GM19438 (cell line): ENCODE data around the gene P2RY8.
A peak's percentile ranks its signal among the peaks of the same experiment; 100 is the strongest.
"Not testable (repeated sequence)": the region's sequence is repeated elsewhere in the genome, so short reads cannot be mapped to it uniquely, and the experiment has no call there.

Experiments
- ATAC-seq: cut with Tn5 transposase; IDR thresholded peaks from one replicate; pipeline ENCODE4 v1.9.1; 2021; ENCODE audit warnings: low read depth; ENCODE audit not compliant: unreplicated experiment

The P2RY8 gene

DNA sequence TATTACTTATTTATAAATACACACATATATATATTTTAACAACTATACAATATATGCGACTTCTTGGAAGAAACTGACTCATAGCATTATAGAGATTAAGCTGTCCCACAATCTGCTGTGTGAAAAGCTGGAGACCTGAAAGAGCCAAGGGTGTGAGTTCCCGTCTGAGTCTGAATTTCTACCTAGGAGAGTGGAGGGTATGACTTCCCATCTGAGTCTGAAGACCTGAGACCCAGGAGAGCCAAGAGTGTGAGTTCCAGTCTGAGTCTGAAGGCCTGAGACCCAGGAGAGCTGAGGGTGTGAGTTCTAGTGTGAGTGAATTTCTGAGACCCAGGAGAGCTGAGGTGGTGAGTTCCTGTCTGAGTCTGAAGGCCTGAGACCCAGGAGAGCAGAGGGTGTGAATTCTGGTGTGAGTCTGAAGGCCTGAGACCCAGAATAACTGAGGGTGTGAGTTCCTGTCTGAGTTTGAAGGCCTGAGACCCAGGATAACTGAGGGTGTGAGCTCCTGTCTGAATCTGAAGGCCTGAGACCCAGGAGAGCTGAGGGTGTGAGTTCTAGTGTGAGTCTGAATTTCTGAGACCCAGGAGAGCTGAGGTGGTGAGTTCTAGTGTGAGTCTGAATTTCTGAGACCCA is 8.9 kb upstream of the P2RY8 start:
- no peak for ATAC-seq

DNA sequence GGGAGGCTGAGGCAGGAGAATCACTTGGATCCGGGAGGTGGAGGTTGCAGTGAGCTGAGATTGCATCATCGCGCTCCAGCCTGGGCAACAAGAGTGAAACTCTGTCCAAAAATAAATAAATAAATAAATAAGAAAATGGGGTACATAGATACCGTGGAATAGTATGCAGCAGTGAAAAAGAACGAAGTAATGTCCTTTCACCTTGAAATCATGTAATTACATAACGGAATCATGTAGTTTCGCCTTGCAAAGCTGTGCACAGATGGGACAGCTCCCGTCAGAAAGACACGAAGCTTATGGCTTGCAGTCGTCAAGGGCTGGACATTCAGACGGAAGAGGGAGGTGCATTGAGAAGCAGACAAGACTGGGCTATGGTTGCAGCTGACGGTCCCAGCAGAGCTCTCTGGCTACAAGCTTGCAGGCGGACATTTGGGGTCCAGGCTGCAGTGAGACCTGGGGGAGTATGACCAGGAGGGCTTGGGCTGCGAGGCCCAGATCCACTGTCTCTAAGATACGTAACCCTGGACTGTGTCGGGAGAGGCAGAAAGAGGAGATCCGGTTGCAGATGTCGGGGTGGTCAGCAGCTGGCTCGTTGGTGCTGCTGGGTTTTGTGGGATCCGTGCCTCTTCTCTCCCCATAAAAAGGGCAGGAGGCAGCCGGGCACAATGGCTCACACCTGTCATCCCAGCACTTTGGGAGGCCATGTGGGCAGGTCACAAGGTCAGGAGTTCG is 6.2 kb upstream of the P2RY8 start:
- no peak for ATAC-seq

DNA sequence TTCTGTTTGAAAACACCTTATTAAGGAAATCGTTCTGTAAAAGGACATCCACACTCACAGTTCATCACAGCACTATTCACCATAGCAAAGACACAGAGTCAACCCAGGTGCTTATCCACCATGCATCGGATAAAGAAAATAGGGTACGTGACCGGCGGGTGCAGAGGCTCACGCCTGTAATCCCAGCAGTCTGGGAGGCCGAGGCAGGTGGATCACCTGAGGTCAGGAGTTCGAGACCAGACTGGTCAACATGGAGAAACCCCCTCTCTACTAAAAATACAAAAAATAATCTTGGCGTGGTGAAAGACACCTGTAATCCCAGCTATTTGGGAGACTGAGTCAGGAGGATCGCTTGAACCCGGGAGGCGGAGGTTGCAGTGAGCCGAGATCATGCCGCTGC is 2.2 kb upstream of the P2RY8 start:
- ATAC-seq = not testable (repeated sequence)

DNA sequence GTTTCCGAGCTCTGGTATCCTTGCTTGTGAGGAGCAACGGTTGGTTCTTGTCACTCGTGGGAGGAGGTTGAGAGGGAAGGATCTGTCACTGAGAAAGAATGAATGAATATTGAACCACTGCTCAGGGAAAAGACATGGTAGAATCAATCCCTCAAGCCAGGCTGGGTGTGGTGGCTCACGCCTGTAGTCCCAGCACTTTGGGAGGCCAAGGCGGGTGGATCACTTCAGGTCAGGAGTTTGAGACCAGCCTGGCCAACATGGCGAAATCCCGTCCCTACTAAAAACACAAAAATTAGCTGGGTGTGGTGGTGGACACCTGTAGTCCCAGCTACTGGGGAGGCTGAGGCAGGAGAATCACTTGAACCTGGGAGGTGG is 718 bp upstream of the P2RY8 start:
- not testable (repeated sequence) for ATAC-seq

DNA sequence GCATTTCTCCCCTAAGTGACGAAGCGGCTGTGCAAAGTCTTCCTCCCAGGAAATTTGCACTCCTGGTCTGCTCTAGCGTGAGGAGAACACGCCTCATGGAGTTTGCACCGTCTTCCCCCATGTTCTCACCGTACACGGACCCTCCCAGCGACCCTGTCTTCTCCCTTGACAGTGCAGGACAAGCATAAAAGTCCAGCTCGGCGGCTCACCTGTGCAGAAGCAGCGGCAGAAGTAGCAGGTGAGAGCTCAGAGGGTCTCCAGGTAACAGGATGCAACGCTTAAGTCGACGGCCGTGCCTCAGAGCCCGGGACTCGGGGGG is 314 bp downstream of the P2RY8 start:
- ATAC-seq = peak; percentile 7

DNA sequence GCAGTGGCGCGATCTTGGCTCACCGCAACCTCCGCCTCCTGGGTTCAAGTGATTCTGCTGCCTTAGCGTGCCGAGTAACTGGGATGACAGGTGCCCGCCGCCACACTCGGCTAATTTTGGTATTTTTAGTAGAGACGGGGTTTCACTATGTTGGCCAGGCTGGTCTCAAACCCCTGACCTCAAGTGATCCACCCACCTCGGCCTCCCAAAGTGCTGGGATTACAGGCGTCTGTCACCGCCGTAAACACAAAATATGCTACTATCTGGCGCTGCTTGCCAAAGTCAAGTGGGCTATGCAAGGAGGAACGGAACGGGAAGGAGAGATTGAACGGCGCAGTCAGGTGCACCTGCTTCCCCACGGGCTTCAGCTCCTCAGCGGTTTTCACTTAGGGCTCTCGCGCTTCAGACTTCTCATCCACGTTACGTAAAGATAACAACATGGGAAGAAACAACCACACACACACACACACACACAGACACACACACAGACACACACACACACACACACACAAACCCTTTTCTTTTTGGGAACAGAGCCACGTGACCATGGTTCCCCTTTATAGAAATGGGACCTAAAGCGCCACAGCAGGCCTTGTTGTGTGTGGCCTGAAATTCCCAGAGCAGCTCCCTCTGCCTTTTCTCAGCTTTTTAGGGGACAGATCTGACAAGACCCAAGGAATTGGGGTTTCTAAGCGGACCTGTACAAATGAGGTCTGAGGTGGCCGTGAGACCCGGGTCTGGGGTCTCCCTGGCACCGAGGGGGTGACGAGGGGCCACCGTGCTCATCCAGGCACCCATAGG is 1.5 kb downstream of the P2RY8 start:
- peak; percentile 28 for ATAC-seq

DNA sequence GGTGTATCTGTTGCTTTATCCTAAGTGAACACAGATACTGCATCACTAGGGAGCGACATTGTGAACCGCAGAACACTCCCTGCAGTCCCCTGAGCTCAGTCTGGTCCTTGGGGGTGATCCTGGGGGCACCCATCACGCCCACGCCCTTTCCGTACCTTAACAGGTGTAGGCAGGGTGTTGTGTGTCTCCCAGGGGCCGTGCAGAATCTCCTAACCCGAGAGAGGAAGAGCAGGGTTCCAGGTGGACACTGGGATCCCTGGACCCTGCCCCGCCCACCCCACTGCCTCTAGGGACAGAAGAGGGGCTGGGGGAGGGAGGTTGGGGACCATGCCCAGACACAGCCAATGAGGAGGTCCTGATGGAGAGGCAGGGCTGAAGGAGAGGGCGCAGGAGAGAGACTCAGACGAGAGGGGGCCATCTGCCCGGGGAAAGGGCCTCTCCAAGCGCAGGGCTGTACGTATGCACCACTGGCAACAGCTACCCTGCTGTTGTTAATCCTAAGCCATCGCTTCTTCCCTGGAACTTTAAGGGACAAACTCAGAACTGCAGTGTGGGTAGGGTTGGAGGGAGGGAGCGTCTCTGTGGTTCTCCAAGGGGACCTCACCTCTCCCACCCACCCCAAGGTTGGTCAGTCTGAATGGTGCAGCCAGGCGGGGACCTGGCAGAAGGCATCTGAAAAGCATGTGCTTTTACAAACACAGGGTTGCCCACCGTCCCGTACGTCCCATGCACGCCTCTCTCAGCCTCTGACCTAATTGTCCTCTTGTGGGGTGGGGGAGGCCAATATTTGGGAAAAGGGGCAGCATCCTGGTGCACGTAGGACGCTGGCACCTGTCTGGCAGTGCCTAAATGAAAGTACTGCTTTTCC is 2.5 kb downstream of the P2RY8 start:
- peak; percentile 23 for ATAC-seq

DNA sequence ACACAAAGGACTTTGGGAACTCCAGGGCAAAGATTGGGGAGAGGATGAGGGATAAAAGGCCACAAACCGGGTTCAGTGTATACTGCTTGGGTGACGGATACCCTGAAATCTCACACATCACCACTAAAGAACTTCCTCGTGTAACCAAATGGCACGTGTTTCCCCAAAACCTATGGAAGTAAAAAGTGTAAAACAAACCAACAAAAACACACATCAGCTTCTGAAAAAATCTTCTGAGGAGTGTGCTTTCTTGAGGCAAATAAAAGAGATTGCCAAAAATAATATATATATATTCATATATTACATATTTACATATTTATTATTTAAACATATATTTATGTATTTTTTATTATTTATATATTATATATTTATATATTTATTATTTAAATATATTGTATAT is 3.9 kb downstream of the P2RY8 start:
- ATAC-seq = no peak

DNA sequence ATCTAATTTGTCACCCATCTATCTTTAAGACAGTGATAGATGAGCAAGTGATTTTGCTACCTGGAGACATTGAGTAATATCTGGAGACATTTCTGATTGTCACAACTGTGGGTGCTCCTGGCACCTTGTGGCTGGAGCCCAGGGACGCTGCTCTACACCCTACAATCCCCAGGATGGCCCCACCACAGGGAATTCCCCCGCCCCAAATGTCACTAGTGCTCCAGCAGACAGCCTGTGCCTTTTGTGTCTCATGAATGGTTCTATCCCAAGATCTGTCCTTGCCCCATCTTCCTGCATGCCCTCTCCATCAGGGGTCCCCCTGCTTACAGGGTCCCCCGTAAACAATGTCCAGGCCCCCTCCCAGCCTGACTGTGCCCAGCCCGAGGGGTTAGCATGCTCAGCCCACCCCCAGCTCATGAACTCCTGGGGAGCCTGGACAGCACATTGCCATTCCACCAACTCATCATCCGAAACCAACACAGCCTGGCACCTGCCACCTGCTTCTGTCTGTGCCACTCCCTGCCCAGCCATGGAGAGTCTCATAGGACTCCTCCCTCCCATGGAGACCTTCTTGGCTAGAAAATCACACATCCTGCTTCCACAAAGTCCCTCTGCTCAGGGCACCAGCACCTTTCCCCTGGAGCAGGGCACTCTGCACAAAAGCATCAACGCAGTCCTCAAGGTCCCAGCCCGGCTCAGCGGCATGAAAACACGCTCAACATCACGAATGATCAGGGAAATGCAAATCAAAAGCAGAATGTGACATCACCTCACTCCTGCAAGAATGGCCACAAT is 5.7 kb downstream of the P2RY8 start:
- ATAC-seq = no peak

DNA sequence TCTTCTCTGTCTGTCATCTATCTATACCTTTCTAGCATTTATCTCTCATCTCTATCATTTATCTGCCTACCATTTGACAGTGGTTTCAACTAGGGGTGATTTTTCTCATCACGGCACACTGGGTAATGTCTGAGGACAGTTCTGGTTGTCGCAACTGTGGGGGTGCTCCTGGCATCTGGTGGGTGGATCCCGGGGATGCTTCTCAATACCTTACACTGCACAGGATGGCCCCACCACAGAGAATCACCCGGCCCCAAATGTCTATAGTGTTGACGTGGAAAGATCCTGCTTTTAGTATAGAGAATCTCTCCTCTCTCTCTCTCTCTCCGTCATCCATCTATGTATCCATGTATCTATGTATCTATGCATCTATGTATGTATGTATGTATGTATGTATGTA is 7.2 kb downstream of the P2RY8 start:
- ATAC-seq = no peak

DNA sequence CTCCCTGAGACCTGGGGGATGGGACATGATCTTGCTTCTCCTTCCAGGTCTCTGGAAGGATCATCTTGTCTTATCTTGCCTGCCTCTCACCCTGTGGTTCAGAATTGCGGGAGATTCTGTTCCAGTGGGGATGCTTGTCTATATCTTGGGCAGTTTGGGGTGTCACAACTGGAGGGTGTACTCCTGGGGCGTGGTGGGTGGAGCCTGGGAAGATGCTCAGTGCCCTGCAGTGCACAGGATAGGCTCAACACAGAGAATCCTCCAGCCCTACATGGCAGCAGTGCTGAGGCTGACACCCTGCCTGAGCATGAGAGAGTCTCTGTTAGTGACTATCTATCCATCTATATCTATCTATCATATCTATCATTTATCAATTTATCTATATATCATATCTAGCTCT is 7.7 kb downstream of the P2RY8 start:
- ATAC-seq = no peak

DNA sequence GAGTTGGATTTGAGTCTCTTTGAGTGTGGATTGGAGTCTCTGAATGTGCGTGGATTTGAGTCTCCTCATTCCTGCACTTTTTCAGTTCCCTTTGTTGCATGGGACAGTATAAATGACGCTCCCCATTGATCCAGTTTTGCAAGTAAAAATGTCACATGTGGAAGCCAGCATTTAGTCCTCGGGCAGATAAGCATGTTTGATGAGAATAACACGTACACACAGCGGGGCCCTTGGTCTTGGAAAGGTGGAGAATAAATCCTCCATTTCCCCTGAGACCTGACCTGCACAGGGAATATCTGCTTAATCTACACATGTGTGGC is 8.1 kb downstream of the P2RY8 start:
- no peak for ATAC-seq

DNA sequence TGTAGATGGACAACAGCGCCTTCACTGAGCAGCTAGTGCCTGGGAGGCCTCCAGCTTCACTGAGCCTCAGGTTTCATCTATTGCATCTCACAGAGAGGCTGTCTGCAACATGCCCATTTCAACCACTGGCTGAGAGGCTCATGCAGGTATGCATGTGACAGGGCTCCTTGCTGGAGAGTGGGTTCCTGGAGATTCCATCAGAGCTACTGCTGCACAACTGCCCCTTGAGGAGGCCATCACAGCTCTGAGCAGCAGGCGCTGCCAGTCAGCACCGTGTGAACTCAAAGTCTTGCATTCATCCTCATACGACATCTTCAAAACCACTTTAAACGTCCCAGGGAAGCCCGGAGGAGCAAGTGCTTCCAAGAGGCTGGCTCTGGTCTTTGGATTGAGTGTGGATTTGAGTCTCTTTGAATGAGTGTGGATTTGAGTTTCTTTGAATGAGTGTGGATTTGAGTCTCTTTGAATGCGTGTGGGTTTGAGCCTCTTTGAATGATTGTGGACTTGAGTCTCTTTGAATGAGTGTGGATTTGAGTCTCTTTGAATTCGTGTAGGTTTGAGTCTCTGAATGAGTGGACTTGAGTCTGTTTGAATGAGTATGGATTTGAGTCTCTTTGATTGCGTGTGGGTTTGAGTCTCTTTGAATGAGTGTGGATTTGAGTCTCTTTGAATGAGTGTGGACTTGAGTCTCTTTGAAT is 8.7 kb downstream of the P2RY8 start:
- ATAC-seq = no peak

DNA sequence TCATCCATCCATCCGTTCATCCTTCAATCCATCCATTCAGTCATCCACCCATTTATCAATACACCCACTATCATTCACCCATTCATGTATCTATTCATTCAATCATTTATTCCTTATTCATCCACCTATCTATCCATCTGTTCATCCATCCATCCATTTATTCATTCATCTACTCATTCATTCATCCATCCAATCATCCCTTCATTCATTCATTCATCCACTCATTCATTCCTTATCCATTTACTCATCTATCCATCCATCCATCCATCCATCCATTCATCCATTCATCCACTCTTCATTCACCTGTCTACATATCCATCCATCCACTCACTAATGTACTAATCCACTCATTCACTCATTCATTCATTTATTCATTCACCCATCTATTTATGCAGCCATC is 9.5 kb downstream of the P2RY8 start:
- no peak for ATAC-seq

DNA sequence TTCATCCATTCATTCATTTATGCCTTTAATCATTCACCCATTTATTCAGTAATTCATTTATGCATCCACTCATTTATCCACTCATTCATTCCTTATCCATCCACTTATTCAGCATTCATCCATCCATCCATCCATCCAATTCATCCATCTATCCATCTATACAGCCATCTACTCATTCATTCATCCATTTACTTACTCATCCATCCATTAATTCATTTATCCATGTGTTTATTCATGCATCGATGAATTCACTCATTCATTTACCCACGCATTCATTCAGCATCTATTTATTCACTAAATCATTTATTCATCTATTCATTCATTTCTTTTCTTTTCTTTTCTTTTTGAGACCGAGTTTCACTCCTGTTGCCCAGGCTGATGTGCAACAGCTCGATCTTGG is 10.4 kb downstream of the P2RY8 start:
- ATAC-seq = no peak

DNA sequence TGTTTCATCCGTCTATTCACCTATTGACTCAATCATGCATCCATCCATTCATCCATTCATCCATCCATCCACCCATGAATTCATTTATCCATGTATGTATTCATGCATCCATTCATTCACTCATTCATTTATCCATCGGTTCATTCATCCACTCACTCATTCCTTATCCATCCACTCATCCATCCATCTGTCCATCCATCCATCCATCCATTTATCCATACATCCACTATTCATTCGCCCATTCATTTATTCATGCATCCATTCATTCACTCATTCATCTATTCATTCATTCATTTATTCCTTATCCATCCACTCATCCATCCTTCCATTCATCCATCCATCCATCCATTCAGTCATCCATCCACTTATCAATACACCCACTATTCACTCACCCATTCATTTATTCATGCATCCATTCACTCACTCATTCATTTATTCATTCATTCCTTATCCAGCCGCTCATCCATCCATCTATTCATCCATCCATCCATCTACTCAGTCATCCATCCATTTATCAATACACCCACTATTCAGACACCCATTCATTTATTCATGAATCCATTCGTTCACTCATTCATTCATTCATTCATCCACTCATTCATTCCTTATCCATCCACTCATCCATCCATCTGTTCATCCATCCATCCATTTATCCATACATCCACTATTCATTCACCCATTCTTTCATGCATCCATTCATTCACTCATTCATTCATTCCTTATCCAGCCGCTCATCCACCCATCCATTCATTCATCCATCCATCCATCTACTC is 11.2 kb downstream of the P2RY8 start:
- no peak for ATAC-seq

DNA sequence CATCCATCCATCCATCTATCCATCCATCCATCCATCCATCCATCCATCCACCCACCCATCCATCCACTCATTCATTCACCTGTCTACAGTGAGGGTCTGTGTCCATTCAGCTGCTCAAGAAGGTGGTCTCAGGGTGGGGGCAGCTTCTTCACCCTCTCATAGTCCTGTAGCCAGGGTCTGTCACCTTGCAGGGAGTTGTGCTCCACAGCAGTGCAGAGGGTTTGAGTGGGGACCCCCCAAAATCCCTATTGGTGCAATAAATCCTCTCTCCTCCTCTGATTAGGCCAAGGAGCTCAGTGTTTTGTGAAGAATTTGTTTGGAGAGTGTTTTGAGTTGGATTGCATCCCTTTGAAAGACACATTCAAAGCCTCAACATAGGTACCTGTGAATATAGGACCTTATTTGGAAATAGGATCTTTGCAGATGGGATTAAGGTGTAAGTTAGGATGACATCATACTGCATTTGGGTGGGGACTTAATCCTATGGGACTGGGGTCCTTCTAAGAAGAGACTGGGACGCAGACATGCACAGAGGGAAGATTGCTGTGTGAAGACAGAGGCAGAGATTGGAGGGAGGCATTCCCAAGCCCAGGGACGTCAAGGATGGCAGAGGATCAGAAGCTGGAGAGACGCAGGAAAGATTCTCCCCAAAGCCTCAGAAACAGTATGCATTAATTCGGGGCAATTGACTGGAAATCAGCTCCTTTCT is 12.0 kb downstream of the P2RY8 start:
- no peak for ATAC-seq

DNA sequence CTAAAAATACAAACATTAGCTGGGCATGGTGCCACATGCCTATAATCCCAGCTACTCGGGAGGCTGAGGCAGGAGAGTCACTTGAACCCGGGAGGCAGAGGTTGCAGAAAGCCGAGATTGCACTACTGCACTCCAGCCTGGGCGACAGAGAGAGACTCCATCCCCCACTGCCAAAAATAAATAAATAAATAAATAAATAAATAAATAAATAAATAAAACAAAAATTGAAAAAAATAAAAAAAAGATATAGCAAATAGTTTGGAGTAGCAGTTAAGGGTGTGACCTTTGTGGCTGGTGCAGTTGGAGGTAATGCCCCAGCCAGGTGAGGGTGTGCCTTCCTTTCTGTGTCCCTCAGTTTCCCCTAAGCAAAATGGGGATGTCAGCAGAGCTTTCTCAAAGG is 14.1 kb downstream of the P2RY8 start:
- not testable (repeated sequence) for ATAC-seq
